Measurements from ENCODE around the gene ZNF207.

ZNF207 gene

DNA sequence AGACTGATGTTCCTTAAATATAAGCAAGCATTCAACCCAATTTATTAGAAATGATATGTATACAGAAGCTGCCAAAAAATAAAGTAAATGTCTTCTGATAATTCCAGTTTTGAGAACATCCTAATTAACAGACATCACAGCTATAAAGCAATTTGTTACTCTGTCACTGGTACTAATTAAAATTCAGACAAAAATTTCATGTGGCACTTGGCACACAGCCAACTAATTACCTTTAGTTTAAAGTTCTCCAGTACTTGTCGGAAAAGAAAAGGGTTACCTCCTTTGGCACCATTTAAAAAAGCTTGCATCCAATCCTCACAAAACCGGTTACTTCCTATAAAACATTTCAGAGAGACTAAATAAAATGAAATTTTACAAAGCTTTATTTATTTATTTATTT is 16.8 kb upstream of the ZNF207 start:
- H3K27ac ChIP-seq = no peak overlapping the region
- CTCF ChIA-PET = interaction anchor here (0.6 to 1.2 kb wide), 2 partner anchors 10 to 182 kb away, joined by 3 to 4 read pairs; no protein-coding TSS in a partner anchor
- TF ChIP-seq CTCF (conservative IDR thresholded peaks at IDR 0.05; ENCODE audit: low read depth) = no peak
- POLR2A ChIA-PET (ENCODE audit: low non-redundant PET) = no interaction called here
- no peak for DNase-seq (ENCODE audit: low spot score)

DNA sequence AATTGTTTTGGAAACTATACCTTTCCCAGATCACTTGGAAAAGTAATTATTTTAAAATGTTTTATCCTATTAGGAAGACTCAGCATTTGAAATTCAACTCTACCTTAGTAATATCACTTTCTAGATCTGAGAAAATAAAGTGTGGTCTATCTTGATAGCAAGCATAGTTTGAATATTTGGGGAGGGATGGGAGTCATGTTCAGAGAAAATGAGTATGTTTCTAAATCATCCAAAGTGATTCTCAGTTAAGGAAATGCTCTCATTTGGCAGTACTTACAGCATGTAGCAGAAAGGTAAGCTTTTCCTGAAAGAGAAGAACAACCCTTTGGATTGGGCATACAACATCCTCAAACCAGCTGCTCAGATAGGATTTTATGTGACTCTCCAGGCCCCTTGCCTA is 14.9 kb upstream of the ZNF207 start:
- ChIA-PET CTCF (interaction anchor here (0.6 to 0.8 kb wide), 2 partner anchors 14 to 53 kb away, joined by 3 read pairs; no protein-coding TSS in a partner anchor), POLR2A (ENCODE audit: low non-redundant PET) (no interaction called here)

DNA sequence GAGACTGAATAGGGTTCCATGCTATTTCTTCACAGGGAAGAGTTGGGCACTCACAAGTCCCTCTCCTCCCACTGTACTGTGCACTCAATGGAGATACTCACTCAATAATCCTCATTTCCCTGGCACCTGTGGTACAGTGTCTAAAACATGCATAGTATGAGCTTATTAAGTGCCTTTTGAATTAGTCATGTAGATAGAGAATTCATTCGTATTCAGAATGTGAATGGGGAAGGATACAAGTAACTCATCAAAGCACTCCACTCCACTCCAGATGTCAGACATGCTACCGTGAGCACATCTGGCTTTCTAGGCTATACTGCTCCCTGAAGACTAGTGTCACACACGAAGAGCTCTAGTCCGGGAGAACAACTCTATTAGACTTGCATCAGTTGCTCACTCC is 14.3 kb upstream of the ZNF207 start:
- ChIA-PET CTCF (no interaction called here), POLR2A (ENCODE audit: low non-redundant PET) (no interaction called here)
- no peak for DNase-seq (ENCODE audit: low spot score)
- no peak for TF ChIP-seq CTCF (conservative IDR thresholded peaks at IDR 0.05; ENCODE audit: low read depth)
- no peak overlapping the region for H3K27ac ChIP-seq

More for the DNA sequence above, 14.9 kb upstream of the ZNF207 start:
- H3K27ac ChIP-seq = no peak overlapping the region
- TF ChIP-seq CTCF (conservative IDR thresholded peaks at IDR 0.05; ENCODE audit: low read depth) = no peak
- no peak for DNase-seq (ENCODE audit: low spot score)

DNA sequence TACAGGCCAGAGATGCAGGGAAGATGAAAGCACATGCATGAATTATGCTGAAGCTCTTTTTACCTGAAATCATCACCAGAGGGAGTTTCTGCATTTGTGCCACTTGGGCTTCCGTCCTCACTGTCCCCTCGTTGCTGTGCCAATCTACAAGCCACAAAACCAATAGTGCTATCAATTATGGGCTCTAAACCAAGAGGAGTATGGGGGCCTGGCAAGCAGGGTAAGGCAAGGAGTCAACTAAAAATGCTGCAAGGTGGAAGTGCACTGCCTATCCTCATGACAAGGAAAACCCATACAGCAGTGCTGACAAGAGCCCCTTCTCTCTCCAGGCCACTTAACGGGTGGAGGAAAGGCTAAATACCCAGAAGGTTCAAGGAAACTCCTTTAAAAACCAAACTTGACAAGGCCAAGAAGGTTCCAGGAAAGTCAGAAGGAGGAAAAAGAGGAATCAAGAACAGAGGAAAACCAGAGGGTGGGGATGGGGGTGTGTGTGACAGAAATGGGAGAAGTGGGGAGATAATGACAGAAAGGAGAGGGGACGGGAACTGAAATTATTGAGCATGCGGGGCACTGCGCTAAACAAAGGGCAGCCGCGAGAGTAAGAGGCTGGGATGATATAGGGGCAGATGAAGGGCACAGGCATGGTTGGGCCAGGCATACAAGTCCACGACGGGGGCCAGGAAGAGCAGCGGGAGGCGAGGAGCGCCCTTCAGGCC is 8.7 kb upstream of the ZNF207 start:
- TF ChIP-seq CTCF (conservative IDR thresholded peaks at IDR 0.05; ENCODE audit: low read depth) = no peak
- ChIA-PET POLR2A (ENCODE audit: low non-redundant PET) (interaction anchor here (0.5 kb wide), 1 partner anchor 116 kb away, joined by 5 read pairs; no protein-coding TSS in a partner anchor), CTCF (interaction anchor here (0.6 kb wide), 2 partner anchors 103 to 1771 kb away, joined by 3 to 8 read pairs; partner anchors contain the start of gene PSMD11)
- DNase-seq (ENCODE audit: low spot score) = no peak
- H3K27ac ChIP-seq = peak overlapping the region; percentile 93

DNA sequence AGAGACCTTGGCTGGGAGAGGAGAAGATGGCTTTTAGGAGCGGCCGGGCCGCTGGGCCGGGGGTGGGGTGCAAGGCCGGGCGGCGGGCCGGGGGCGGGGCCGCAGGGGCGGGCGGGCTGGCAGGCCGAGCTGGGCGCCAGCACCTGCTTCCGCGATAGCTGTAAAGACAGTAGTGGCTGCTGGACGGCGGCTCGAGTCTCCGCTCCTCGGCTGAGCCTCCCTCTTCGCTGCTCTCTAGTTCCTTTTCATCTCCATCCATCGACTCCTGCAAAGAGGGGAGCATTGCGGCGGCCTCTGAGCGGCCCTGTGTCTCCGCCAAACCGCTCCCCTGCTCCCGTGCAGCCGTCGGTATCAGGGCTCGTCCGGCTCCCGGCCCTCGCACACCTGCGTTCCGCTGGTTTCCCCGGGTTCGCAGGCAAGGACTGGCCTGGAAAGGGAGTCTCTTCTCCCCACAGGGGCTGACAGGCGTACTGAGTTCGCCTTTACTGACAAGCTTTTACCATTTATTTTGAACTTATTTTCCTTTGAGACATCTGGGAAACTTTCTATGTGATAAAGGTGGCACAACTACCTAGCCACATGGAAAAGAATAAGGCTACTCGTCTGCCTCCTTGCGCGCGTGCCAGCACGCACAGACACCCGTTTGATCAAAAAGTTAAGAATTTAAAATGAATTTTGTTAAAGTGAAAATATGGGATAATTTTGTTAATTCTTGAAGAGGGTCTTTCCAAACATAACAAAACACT is 7.9 kb upstream of the ZNF207 start, which contains the start of gene C17orf75:
TSS of gene C17orf75 (minus strand) at position 317 of the 746 bp plus-strand sequence. CDS start at position 283, 34 bp downstream.
- TF ChIP-seq CTCF (conservative IDR thresholded peaks at IDR 0.05; ENCODE audit: low read depth) = no peak
- peak; percentile 75 for DNase-seq (ENCODE audit: low spot score)
- ChIA-PET CTCF (interaction anchor here (0.6 kb wide), 1 partner anchor 102 kb away, joined by 3 read pairs; the partner anchor contains the start of gene PSMD11), POLR2A (ENCODE audit: low non-redundant PET) (interaction anchor here (0.5 kb wide), 1 partner anchor 115 kb away, joined by 5 read pairs; no protein-coding TSS in a partner anchor)
- H3K27ac ChIP-seq = peak within 1 kb of the TSS; percentile 93

DNA sequence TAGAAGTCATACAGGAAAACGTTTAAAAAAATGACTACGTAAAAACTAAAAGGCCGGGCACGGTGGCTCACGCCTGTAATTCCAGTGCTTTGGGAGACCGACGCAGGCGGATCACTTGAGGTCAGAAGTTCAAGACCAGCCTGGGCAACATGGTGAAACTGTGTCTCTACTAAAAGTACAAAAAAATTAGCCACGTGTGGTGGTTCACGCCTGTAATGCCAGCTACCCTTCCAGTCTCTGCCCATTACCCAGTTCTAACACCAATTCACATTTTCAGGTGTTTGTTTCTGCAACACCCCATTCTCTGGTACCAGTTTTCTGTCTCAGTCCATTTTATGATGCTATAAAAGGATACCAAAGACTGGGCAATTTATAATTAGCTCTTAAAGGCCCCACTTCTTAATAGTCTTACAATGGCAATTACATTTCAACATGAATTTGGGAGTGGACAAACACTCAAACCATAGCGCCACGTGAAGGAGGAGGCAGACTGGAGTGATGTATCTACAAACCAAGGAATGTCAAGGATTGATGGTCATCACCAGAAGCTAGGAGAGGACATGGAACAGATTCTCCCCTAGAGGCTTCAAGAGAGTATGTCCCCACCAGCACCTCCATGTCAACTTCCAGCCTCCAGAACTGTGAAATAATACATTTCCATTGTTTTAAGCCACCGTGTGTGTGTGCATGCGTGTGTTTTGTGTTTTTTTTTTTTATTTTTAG is 7.2 kb upstream of the ZNF207 start:
- ChIA-PET POLR2A (ENCODE audit: low non-redundant PET) (no interaction called here), CTCF (no interaction called here)
- no peak for TF ChIP-seq CTCF (conservative IDR thresholded peaks at IDR 0.05; ENCODE audit: low read depth)
- peak overlapping the region; percentile 93 for H3K27ac ChIP-seq
- no peak for DNase-seq (ENCODE audit: low spot score)
